Smooth muscle cell (in vitro differentiated cells): ENCODE measurements around the gene TMEM88. TPM values are rescaled to one million over a fixed set of nuclear protein-coding genes. Genes with fewer than 3 reads are reported as not detected.

Experiments used
- DNase-seq: peaks from one replicate; lab custom pipeline; 2025; ENCODE audit not compliant: unreplicated experiment; lab: John Stamatoyannopoulos, UW
- H2AFZ ChIP-seq: fragments of 200-600 bp; sonication (generic); 2 replicates; pipeline ENCODE4 v1.6.0; 2016; ENCODE audit warnings: antibody characterized with exemption, low read depth, mild to moderate bottlenecking
- H3F3A ChIP-seq: fragments of 200-600 bp; sonication (generic); 2 replicates; pipeline ENCODE4 v1.6.0; 2017; ENCODE audit warnings: antibody characterized with exemption, low read depth
- H3K27ac ChIP-seq: fragments of 200-600 bp; sonication (generic); 2 replicates; pipeline ENCODE4 v1.5.1; 2016; ENCODE audit warnings: low read depth, mild to moderate bottlenecking
- H3K27me3 ChIP-seq: fragments of 200-600 bp; sonication (generic); 2 replicates; pipeline ENCODE4 v1.6.1; 2016; ENCODE audit warnings: low read depth, mild to moderate bottlenecking
- H3K36me3 ChIP-seq: fragments of 200-600 bp; sonication (generic); 2 replicates; pipeline ENCODE4 v1.5.1; 2016; ENCODE audit warnings: low read depth
- H3K4me1 ChIP-seq: fragments of 200-600 bp; sonication (generic); 2 replicates; pipeline ENCODE4 v1.5.1; 2016; ENCODE audit warnings: low read depth
- H3K4me2 ChIP-seq: fragments of 200-600 bp; sonication (generic); 2 replicates; pipeline ENCODE4 v1.6.0; 2016; ENCODE audit warnings: mild to moderate bottlenecking
- H3K4me3 ChIP-seq: fragments of 200-600 bp; sonication (generic); 2 replicates; pipeline ENCODE4 v1.5.1; 2016; ENCODE audit warnings: mild to moderate bottlenecking
- H3K79me2 ChIP-seq: fragments of 200-600 bp; sonication (generic); 2 replicates; pipeline ENCODE4 v1.6.0; 2016; ENCODE audit warnings: low read depth, mild to moderate bottlenecking
- H3K9ac ChIP-seq: fragments of 200-600 bp; sonication (generic); 2 replicates; pipeline ENCODE4 v1.6.0; 2016; ENCODE audit warnings: low read depth
- H3K9me3 ChIP-seq: fragments of 200-600 bp; sonication (generic); replicated peaks from 2 replicates; pipeline ENCODE4 v1.5.1; 2016; ENCODE audit warnings: low read depth
- H4K20me1 ChIP-seq: fragments of 200-600 bp; sonication (generic); 2 replicates; pipeline ENCODE4 v1.6.0; 2016; ENCODE audit warnings: low read depth
- WGBS: methylation state at CpG from one replicate; pipeline ENCODE4 v1.1.7; 2016; ENCODE audit warnings: low lambda C conversion rate; 5-methylcytosine and 5-hydroxymethylcytosine counted together
- polyA plus RNA-seq: library from polyadenylated mRNA; unstranded; fragments of >200 nt; fragmentation: Nextera tagmentation; extraction: Ambion mirVana; gene quantifications from 2 replicates; pipeline ENCODE4 v1.2.1, GENCODE V29; 2016
- total RNA-seq: library from RNA; depleted of rRNA; stranded (reverse); fragments of >200 nt; gene quantifications from 2 replicates; pipeline ENCODE4 v1.2.3, GENCODE V29; 2014
- TF ChIP-seq, protein P1 (sequence below): fragments of 200-600 bp; sonication (generic); IDR thresholded peaks from 2 replicates; pipeline ENCODE4 v1.5.1; 2017; ENCODE audit warnings: borderline replicate concordance, mild to moderate bottlenecking, antibody characterized with exemption; ENCODE audit not compliant: insufficient read depth, poor library complexity, severe bottlenecking

Gene TMEM88
- total and polyA plus RNA-seq, 2 experiments from 2014 or later: 5.1 to 16.1 TPM

DNA sequence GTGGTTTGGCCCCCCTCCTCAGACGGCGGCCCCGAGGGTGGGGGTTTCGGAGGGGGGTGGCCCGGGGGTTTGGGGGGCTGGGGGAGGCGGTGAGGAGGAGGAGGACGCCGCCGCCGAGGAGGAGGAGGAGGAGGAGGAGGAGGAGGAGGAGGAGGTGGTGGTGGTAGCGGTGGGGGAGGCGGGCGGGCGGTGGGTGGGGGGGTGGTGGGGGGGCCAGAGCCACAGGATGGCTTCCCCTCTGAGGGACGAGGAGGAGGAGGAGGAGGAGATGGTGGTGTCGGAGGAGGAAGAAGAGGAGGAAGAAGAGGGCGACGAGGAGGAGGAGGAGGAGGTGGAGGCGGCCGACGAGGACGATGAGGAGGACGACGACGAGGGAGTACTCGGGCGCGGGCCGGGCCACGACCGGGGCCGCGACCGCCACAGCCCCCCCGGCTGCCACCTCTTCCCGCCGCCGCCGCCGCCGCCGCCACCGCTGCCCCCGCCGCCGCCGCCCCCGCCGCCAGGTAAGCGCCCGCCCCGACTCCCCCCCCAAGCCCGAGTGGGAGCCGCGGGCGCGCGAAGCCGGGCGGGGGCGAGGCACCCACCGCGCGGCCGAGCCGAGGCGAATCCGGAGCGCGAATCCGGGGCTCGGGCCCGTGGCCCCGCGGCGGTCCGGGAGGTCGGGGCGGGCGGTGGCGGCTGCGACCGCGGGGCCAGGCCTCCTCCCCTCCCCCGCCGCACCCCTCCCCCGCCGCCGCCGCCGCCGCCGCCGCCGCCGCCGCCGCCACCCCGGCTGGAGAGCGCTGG is 29.9 kb downstream of the TMEM88 start:
- Histone ChIP-seq H3K27ac (no peak overlapping the region), H3K4me2 (peak overlapping the region; percentile 100), H3K9me3 (no peaks in the 10 kb centered on the region), H3K36me3 (no peaks in the 10 kb centered on the region), H3K27me3 (no peaks in the 10 kb centered on the region), H3K79me2 (peaks cover 11% of the 10 kb centered on the region), H3K4me1 (peaks cover 48% of the 10 kb centered on the region), H3K9ac (peak overlapping the region; percentile 65), H4K20me1 (no peaks in the 10 kb centered on the region), H3F3A (peaks cover 17% of the 10 kb centered on the region), H2AFZ (no peak overlapping the region), H3K4me3 (peak overlapping the region; percentile 87)
- TF ChIP-seq, protein P1, sequence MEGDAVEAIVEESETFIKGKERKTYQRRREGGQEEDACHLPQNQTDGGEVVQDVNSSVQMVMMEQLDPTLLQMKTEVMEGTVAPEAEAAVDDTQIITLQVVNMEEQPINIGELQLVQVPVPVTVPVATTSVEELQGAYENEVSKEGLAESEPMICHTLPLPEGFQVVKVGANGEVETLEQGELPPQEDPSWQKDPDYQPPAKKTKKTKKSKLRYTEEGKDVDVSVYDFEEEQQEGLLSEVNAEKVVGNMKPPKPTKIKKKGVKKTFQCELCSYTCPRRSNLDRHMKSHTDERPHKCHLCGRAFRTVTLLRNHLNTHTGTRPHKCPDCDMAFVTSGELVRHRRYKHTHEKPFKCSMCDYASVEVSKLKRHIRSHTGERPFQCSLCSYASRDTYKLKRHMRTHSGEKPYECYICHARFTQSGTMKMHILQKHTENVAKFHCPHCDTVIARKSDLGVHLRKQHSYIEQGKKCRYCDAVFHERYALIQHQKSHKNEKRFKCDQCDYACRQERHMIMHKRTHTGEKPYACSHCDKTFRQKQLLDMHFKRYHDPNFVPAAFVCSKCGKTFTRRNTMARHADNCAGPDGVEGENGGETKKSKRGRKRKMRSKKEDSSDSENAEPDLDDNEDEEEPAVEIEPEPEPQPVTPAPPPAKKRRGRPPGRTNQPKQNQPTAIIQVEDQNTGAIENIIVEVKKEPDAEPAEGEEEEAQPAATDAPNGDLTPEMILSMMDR: no peak
- WGBS: no CpG with 5 or more reads among the region's 100 CpGs
- no peak for DNase-seq

- WGBS: under 1% methylated on average over 33 of the region's 64 CpGs
- peak overlapping the region; percentile 58 for H3K27ac ChIP-seq
- no peaks in the 10 kb centered on the region for H3K27me3 ChIP-seq
- no peaks in the 10 kb centered on the region for H3K9me3 ChIP-seq
- H3K36me3 ChIP-seq: no peaks in the 10 kb centered on the region
- TF ChIP-seq, protein P1: no peak
- H3K9ac ChIP-seq: peak overlapping the region; percentile 65
- H3F3A ChIP-seq: peaks cover 17% of the 10 kb centered on the region
- no peaks in the 10 kb centered on the region for H4K20me1 ChIP-seq
- H3K4me2 ChIP-seq: peak overlapping the region; percentile 100
- H3K79me2 ChIP-seq: peaks cover 15% of the 10 kb centered on the region
- H3K4me3 ChIP-seq: peak overlapping the region; percentile 87
- peak overlapping the region; percentile 18 for H2AFZ ChIP-seq
- peaks cover 51% of the 10 kb centered on the region for H3K4me1 ChIP-seq
- no peak for DNase-seq
These were observed 30.7 kb downstream of the TMEM88 start for GRCh38 chr17:7885367-7886226.

DNA sequence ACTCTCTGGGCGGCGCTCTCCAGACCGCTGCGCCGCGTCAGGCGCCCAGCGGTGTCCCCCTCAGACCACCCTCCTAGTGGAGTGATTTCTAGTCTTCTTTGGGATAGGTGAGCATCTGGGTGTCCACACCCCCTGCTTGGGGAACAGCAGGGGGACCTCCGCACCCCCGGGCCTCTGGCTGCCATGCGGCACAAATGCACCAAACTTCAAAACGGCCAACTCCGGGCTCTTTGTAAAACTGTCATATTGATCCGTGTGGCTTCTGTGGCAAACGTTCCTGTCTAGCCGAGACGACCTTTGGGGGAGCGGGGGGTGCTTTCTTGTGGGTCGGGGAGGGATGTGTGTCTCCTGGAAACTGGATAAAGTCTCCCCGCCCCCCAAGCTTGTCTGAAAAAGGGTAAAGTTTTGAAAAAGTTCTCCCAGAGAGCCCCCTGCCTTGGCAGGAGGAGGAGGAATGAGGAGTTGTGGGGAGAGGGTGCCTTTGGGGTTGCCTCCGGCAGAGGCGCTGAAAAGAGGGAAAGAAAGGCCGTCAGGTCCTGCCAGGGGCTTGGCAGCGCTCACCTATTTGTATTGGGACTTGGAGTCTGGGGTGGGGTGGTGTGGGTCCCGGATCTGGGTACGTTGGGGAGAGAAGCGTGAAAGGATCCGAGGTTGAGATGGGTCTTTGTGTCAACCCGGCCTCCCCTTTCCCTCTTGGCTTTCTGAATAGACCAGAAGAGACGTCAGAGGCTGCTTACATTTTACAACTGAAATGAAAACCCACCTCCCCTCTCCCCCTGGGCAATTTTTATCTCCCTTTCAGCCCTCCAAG is 31.6 kb downstream of the TMEM88 start:
- Histone ChIP-seq H3K79me2 (peaks cover 15% of the 10 kb centered on the region), H4K20me1 (no peaks in the 10 kb centered on the region), H2AFZ (peak overlapping the region; percentile 3), H3K27ac (peak overlapping the region; percentile 58), H3F3A (peaks cover 17% of the 10 kb centered on the region), H3K9ac (peak overlapping the region; percentile 65), H3K4me2 (peak overlapping the region; percentile 100), H3K27me3 (no peaks in the 10 kb centered on the region), H3K9me3 (no peaks in the 10 kb centered on the region), H3K4me3 (peak overlapping the region; percentile 87), H3K36me3 (no peaks in the 10 kb centered on the region), H3K4me1 (peaks cover 51% of the 10 kb centered on the region)
- no peak for DNase-seq
- WGBS: 2% methylated on average over 30 of the region's 30 CpGs
- TF ChIP-seq, protein P1: no peak
